NOMO-1 treated with dmso at 0.1 percent for 144 hours (cell line): ENCODE results near the gene SMOC1.

ENCODE experiments used
- DNase-seq: peaks from one replicate; lab custom pipeline; 2025; ENCODE audit not compliant: unreplicated experiment; lab: John Stamatoyannopoulos, UW

The SMOC1 gene

GRCh38 chr14:69937367-69938081, 58.3 kb downstream of the SMOC1 start:
- no peak for DNase-seq

GRCh38 chr14:69938751-69939150, 59.5 kb downstream of the SMOC1 start:
- DNase-seq: no peak

- DNase-seq: no peak
Observed at GRCh38 chr14:69941768-69942742, 62.8 kb downstream of the SMOC1 start.

GRCh38 chr14:69943084-69943780, 64.0 kb downstream of the SMOC1 start:
- no peak for DNase-seq

GRCh38 chr14:69945347-69945746, 66.1 kb downstream of the SMOC1 start:
- DNase-seq: no peak

- DNase-seq: no peak
Observed at GRCh38 chr14:69945912-69946311, 66.7 kb downstream of the SMOC1 start.

- DNase-seq: no peak
Observed at GRCh38 chr14:69948351-69948750, 69.1 kb downstream of the SMOC1 start.

GRCh38 chr14:69951263-69951662, 72.0 kb downstream of the SMOC1 start:
- no peak for DNase-seq

GRCh38 chr14:69951935-69952334, 72.7 kb downstream of the SMOC1 start:
- DNase-seq: no peak

GRCh38 chr14:69953266-69953915, 74.2 kb downstream of the SMOC1 start:
- DNase-seq: no peak

- DNase-seq: no peak
Observed at GRCh38 chr14:69955855-69956845, 76.9 kb downstream of the SMOC1 start.

GRCh38 chr14:69956970-69957369, 77.8 kb downstream of the SMOC1 start:
- DNase-seq: no peak

GRCh38 chr14:69957986-69958385, 78.8 kb downstream of the SMOC1 start:
- no peak for DNase-seq

- no peak for DNase-seq
Observed at GRCh38 chr14:69959136-69959535, 79.9 kb downstream of the SMOC1 start.

GRCh38 chr14:69960296-69960695, 81.1 kb downstream of the SMOC1 start:
- no peak for DNase-seq

- DNase-seq: no peak
Observed at GRCh38 chr14:69963966-69964365, 84.8 kb downstream of the SMOC1 start.

- no peak for DNase-seq
Observed at GRCh38 chr14:69964841-69965240, 85.6 kb downstream of the SMOC1 start.

GRCh38 chr14:69968132-69968531, 88.9 kb downstream of the SMOC1 start:
- DNase-seq: no peak

- DNase-seq: no peak
Observed at GRCh38 chr14:69968681-69969080, 89.5 kb downstream of the SMOC1 start.

- DNase-seq: no peak
Observed at GRCh38 chr14:69972755-69973154, 93.5 kb downstream of the SMOC1 start.
